Activated CD4-positive, alpha-beta T cell treated with anti-CD3 and anti-CD28 coated beads, Interleukin-2, amount 10 ng/mL, durations not matched to agents 24 days and 14 days (primary cell): ENCODE data around the gene KSR2. TPM values are rescaled to one million over a fixed set of nuclear protein-coding genes. Genes with fewer than 3 reads are reported as not detected.
"Not testable (repeated sequence)": the region's sequence is repeated elsewhere in the genome, so short reads cannot be mapped to it uniquely, and the experiment has no call there.

Experiments
- DNase-seq: peaks from one replicate; pipeline ENCODE4 v3.0.0; 2022
- H3K27ac Mint-ChIP-seq: one replicate; pipeline ENCODE4 v1.8.0; 2022; ENCODE audit warnings: mild to moderate bottlenecking, mixed read lengths
- H3K27me3 Mint-ChIP-seq: one replicate; pipeline ENCODE4 v1.8.0; 2022; ENCODE audit warnings: mixed read lengths
- H3K36me3 Mint-ChIP-seq: one replicate; pipeline ENCODE4 v1.8.0; 2022; ENCODE audit warnings: low read depth, mild to moderate bottlenecking, mixed read lengths
- H3K4me1 Mint-ChIP-seq: one replicate; pipeline ENCODE4 v1.8.0; 2021; ENCODE audit warnings: mixed read lengths
- H3K4me3 Mint-ChIP-seq: one replicate; pipeline ENCODE4 v1.8.0; 2022; ENCODE audit warnings: mild to moderate bottlenecking, moderate library complexity, mixed read lengths
- H3K9me3 Mint-ChIP-seq: one replicate; pipeline ENCODE4 v1.8.0; 2021; ENCODE audit warnings: mixed read lengths
- intact Hi-C: fragments of 100-400 bp; cut with micrococcal nuclease; formaldehyde crosslinking; loops from one replicate; pipeline ENCODE4 v1.15.1; 2023
- total RNA-seq: library from RNA; stranded (reverse); gene quantifications from 2 replicates; pipeline ENCODE4 v1.2.3, GENCODE V29; 2022

The KSR2 gene
- total RNA-seq, 1 donor from 2014 or later, result 0.02 TPM

DNA sequence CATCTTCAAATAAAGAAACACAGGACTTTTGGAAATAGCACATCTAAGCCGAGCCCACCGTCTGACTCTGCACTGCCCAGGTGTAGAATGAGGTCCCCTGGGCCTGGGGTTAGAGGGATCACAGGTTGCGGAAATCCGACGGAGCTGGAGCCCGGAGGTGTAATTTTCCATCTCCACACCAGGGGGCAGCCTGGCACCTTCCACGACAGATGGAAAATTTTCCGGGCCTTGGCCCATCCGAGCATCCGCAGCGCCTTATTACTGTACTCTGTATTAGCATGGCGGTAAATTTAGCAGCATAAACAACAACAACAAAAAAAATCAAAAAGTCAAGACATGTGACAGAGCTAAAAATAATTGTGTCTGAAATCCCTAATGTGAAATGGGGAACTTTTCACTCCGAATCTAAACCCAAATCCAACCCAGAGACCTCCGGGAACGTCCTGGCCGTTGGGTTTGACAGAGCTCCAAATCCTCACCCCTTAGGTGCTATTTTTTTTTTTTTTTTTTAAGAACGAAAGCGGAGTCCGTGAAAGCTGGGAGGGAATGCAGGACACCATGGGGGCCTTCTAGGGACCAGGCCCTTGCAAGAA is 93.9 kb downstream of the KSR2 start:
- Mint-ChIP-seq H3K27me3 (peaks cover 10% of the 10 kb centered on the region), H3K4me1 (peaks cover 8% of the 10 kb centered on the region), H3K9me3 (no peaks in the 10 kb centered on the region), H3K27ac (peak overlapping the region; percentile 41), H3K4me3 (no peak overlapping the region), H3K36me3 (no peaks in the 10 kb centered on the region)
- intact Hi-C loops, result loop anchor here (1.0 to 5.0 kb wide), 4 partner anchors 180 to 501 kb away; partner anchors contain the start of genes PEBP1 and SUDS3
- DNase-seq, result peak; percentile 87

DNA sequence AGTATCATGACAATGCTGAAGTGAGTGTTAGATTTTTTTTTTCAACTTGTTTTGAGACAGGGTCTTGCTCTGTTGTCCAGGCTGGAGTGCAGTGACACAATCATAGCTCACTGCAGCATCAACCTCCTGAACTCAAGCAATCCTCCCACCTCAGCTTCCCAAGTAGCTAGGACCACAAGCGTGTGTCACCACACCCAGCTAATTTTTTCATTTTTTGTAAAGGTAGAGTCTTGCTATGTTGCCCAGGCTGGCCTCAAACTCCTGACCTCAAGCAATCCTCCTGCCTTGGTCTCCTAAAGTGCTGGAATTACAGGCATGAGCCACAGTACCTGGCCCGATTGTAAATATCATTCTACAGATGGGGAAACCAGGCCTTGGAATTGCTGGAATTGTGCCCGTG is 94.6 kb downstream of the KSR2 start:
- not testable (repeated sequence) for H3K4me1 Mint-ChIP-seq, H3K27ac Mint-ChIP-seq, DNase-seq, H3K36me3 Mint-ChIP-seq, H3K9me3 Mint-ChIP-seq, H3K4me3 Mint-ChIP-seq
- peaks cover 10% of the 10 kb centered on the region for H3K27me3 Mint-ChIP-seq
- intact Hi-C loops, result loop anchor here (2.0 to 5.0 kb wide), 3 partner anchors 181 to 263 kb away; partner anchors contain the start of gene PEBP1

DNA sequence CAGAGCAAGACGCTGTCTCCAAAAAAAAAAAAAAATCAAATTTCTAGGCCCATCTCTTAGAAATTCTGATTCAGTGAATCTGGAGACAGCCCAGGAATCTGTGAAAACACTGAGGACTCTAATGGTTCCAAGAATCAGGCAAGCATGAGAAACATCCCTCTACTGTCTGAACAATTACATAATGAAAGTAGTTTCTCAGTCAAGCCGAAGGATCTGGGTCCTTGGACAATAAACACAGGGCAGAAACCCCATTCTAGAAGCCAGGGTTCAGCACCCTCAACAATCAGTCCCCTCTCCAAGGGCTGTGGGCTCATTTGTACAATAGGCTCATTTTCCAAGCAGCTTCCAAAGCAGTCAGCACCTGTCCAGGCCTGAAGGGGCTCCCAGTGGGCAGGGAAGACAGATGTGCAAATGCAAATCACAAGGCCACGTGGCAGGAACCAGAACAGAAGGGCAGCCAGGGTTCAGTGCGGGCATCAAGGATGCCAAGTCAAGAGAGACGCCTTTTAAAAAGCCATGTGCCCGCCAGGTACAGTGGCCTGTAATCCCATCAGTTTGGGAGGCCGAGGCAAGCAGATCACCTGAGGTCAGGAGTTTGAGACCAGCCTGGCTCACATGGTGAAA is 96.1 kb downstream of the KSR2 start:
- intact Hi-C loops, result loop anchor here (5.0 kb wide), 1 partner anchor 250 kb away; no protein-coding TSS in a partner anchor

DNA sequence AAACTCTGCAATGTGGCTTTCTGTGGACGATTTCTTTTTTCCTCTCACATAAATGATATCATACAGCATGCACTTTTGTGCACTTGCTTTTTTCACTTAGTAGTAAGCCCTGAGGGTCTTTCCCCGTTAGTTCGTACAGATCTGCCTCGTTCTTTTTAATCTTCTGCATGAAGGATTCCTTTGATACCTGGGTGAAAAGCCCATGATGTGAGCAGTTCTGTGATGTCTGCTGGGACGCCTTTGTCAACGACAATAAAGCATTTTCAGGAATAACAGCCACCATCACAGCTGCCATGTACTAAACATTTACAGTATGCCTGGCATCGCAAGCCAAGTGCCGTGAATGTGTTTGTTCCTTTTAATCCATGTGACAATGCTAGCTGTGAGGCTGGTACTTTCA is 99.2 kb downstream of the KSR2 start:
- Mint-ChIP-seq H3K4me3 (no peak overlapping the region), H3K27me3 (peaks cover 2% of the 10 kb centered on the region), H3K4me1 (no peaks in the 10 kb centered on the region), H3K36me3 (no peaks in the 10 kb centered on the region), H3K9me3 (no peaks in the 10 kb centered on the region), H3K27ac (no peak overlapping the region)
- intact Hi-C loops, result no loop called here
- DNase-seq, result no peak

More for the DNA sequence above, 96.1 kb downstream of the KSR2 start:
- H3K9me3 Mint-ChIP-seq, result no peaks in the 10 kb centered on the region
- DNase-seq, result no peak
- no peak overlapping the region for H3K4me3 Mint-ChIP-seq
- H3K27ac Mint-ChIP-seq, result no peak overlapping the region
- peaks cover 8% of the 10 kb centered on the region for H3K4me1 Mint-ChIP-seq
- peaks cover 8% of the 10 kb centered on the region for H3K27me3 Mint-ChIP-seq
- no peaks in the 10 kb centered on the region for H3K36me3 Mint-ChIP-seq

- intact Hi-C loops, result no loop called here
- Mint-ChIP-seq H3K36me3 (no peaks in the 10 kb centered on the region), H3K27me3 (peaks cover 3% of the 10 kb centered on the region), H3K4me3 (no peak overlapping the region), H3K9me3 (no peaks in the 10 kb centered on the region), H3K27ac (no peak overlapping the region), H3K4me1 (no peaks in the 10 kb centered on the region)
- DNase-seq, result no peak
Measured at GRCh38 chr12:117867348-117867747, 101.4 kb downstream of the KSR2 start.

- no peak overlapping the region for H3K4me3 Mint-ChIP-seq
- no peaks in the 10 kb centered on the region for H3K36me3 Mint-ChIP-seq
- peaks cover 3% of the 10 kb centered on the region for H3K27me3 Mint-ChIP-seq
- no peak overlapping the region for H3K27ac Mint-ChIP-seq
- no peaks in the 10 kb centered on the region for H3K4me1 Mint-ChIP-seq
- intact Hi-C loops, result no loop called here
- no peaks in the 10 kb centered on the region for H3K9me3 Mint-ChIP-seq
- DNase-seq, result no peak
Measured at GRCh38 chr12:117865505-117865904, 103.3 kb downstream of the KSR2 start.

DNA sequence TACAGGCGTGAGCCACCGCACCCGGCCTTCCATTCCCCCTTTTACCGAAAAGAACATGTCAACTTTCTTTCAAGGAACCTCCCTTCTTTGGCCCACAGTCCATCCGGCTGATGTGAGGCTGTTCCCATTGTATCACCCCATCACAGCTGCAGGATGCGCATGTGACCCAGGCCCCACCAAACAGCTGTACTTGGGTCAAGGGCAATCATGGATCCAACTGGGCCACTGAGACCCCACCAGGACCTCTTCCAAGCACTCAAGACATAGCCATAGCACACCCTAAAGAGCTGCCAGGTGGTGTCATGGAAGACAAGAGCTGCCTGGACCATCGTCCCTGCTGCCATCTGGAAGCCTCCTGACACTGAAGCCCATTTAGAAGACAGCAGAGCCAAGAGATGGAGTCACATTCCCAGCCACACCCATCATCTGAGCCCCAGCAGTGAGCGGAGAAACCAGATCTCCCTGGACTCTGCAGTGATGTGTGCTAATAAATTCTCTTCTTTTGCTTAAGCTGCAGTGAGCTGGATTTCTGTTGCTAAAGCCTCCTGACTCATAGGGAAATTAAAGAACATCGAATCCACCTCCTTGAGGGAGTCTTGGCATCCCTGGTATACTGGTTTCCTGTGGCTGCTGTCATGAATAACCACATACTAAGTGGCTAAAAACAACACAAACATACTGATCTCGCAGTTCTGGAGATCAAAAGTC is 105.6 kb downstream of the KSR2 start:
- H3K9me3 Mint-ChIP-seq, result no peaks in the 10 kb centered on the region
- no peaks in the 10 kb centered on the region for H3K4me1 Mint-ChIP-seq
- no peak overlapping the region for H3K4me3 Mint-ChIP-seq
- H3K27ac Mint-ChIP-seq, result no peak overlapping the region
- no peaks in the 10 kb centered on the region for H3K36me3 Mint-ChIP-seq
- peaks cover 3% of the 10 kb centered on the region for H3K27me3 Mint-ChIP-seq
- intact Hi-C loops, result no loop called here
- DNase-seq, result no peak

GRCh38 chr12:117861691-117862090 is 107.1 kb downstream of the KSR2 start:
- Mint-ChIP-seq H3K36me3 (no peaks in the 10 kb centered on the region), H3K9me3 (no peaks in the 10 kb centered on the region), H3K4me1 (no peaks in the 10 kb centered on the region), H3K4me3 (no peak overlapping the region), H3K27me3 (peaks cover 3% of the 10 kb centered on the region), H3K27ac (no peak overlapping the region)
- intact Hi-C loops, result no loop called here
- DNase-seq, result no peak

GRCh38 chr12:117860787-117861290 is 108.0 kb downstream of the KSR2 start:
- H3K36me3 Mint-ChIP-seq, H3K4me1 Mint-ChIP-seq, intact Hi-C loops, H3K4me3 Mint-ChIP-seq, H3K9me3 Mint-ChIP-seq, H3K27me3 Mint-ChIP-seq, H3K27ac Mint-ChIP-seq, DNase-seq: not testable (repeated sequence)

- H3K9me3 Mint-ChIP-seq, result no peaks in the 10 kb centered on the region
- no peaks in the 10 kb centered on the region for H3K36me3 Mint-ChIP-seq
- H3K4me3 Mint-ChIP-seq, result no peak overlapping the region
- intact Hi-C loops, result no loop called here
- no peak overlapping the region for H3K27ac Mint-ChIP-seq
- peaks cover 3% of the 10 kb centered on the region for H3K27me3 Mint-ChIP-seq
- H3K4me1 Mint-ChIP-seq, result no peaks in the 10 kb centered on the region
- DNase-seq, result no peak
Measured at GRCh38 chr12:117860111-117860510, 108.7 kb downstream of the KSR2 start.

DNA sequence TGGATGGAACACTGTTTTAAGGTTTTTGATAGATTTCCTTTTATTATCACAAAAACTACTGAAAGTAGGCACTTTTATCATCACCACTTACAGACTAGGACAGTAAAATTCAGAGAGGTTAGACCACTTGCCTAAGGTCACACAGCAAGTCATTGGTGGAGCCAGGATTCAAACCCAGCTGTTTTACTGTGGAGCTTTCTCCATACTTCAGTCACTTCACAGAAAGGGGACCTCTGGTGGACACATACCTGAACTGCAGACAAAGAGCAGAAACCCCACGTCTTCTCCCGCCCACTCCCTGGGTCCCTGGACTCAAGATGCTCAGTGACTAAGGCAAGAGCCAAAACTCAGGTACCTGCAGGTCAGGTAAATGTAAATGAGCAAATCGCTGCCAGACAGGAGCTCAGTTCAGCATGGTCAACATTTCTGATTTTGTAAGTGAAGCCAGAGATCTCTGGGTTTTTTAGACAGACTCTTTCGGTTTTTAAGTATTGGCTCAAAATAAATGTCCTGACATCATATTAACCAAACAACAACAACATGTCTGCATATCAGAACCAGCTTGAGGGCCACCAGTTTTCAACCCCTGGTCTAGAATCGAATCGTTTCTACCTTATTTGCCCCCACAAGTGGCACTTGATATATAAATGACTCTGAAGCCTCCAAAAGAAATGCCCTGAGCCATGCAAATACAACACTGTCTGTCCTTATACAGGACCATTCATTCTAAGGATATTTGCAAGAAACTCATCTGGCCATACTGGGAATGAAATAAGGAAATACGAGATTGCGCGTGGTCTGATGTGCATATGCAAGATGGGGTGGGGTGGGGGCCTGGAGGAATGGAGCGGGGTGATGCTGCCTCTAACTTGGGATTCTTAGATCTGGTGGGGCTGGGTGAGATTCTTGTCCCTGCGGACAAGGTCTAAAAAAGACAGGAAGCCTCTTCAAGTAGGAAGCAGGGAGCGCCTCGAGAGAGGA is 110.9 kb downstream of the KSR2 start:
- no peaks in the 10 kb centered on the region for H3K27me3 Mint-ChIP-seq
- H3K9me3 Mint-ChIP-seq, result no peaks in the 10 kb centered on the region
- H3K36me3 Mint-ChIP-seq, result no peaks in the 10 kb centered on the region
- H3K4me3 Mint-ChIP-seq, result no peak overlapping the region
- H3K27ac Mint-ChIP-seq, result no peak overlapping the region
- peak; percentile 84 for DNase-seq
- H3K4me1 Mint-ChIP-seq, result no peaks in the 10 kb centered on the region
- intact Hi-C loops, result no loop called here

DNA sequence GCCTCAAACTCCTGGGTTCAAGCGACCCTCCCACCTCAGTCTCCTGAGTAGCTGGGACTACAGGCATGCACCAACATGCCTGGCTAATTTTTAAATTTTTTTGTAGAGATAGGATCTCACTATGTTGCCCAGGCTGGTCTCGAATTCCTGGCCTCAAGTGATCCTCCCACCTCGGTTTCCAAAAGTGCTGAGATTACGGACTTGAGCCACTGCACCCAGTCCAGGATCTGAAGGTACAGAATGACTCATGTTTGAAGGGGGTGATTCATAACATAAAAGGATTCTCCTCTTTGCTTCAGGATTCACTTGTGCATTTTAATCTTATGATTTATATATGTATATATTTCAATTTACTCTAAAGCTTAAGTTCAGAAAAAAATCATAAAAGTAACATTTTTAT is 111.7 kb downstream of the KSR2 start:
- H3K4me1 Mint-ChIP-seq, H3K27me3 Mint-ChIP-seq, H3K36me3 Mint-ChIP-seq, H3K9me3 Mint-ChIP-seq, H3K27ac Mint-ChIP-seq, intact Hi-C loops, DNase-seq, H3K4me3 Mint-ChIP-seq: not testable (repeated sequence)

DNA sequence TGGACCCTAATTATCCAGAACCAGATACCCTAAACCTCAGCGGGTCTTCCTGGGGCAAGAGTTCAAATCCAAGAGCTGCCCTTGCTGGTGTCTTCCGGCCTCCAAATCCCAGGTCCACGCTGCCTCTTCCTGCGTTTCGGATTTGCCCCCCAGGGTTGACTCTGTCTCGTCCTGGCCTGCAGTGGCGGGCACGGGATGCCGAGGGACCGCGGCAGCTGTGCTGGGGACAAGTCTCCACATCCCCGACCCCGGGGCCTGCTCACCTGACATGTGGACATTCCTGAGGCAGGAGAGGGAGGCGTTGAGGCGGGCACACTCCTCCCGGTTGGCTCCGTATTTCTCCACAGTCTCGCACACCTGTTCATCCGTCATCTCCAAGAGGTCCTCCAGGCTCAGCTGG is 113.6 kb downstream of the KSR2 start:
- Mint-ChIP-seq H3K27ac (no peak overlapping the region), H3K4me3 (no peak overlapping the region), H3K27me3 (no peaks in the 10 kb centered on the region), H3K4me1 (no peaks in the 10 kb centered on the region), H3K36me3 (no peaks in the 10 kb centered on the region), H3K9me3 (no peaks in the 10 kb centered on the region)
- intact Hi-C loops, result no loop called here
- DNase-seq, result no peak
